ENCODE measurements around the gene PDIK1L.

The PDIK1L gene

GRCh38 chr1:26138974-26139558 is 27.4 kb downstream of the PDIK1L start:
- Histone ChIP-seq H3K9me3 (ENCODE audit: control insufficient read depth, insufficient read depth, low read depth, low read length) (no peaks in the 10 kb centered on the region), H3K27ac (ENCODE audit: extremely low read depth, low read depth, low read length) (no peak overlapping the region), H3K4me1 (ENCODE audit: control insufficient read depth, insufficient read depth, low read length) (no peaks in the 10 kb centered on the region), H3K4me3 (ENCODE audit: low read depth, low read length) (no peak overlapping the region), H3K36me3 (ENCODE audit: control insufficient read depth in 2 of 2, insufficient read depth in 1 of 2, low read length in 2 of 2) (no peaks in the 10 kb centered on the region)
- TF ChIP-seq TRIM28 (IDR thresholded peaks at IDR 0.05; ENCODE audit: borderline replicate concordance, low read length) (peak; percentile 22; the same call in 1 of the 2 replicates), ZBTB17 (tag by site-specific recombination; IDR thresholded peaks at IDR 0.05) (peak; percentile 47; the same call in 1 of the 2 replicates), ZNF423 (tag by site-specific recombination; IDR thresholded peaks at IDR 0.05) (no peak), PRDM1 (tag by site-specific recombination; IDR thresholded peaks at IDR 0.05) (peak; percentile 47; the same call in 1 of the 2 replicates), ZSCAN4 (tag by site-specific recombination; IDR thresholded peaks at IDR 0.05) (no peak)
- TF ChIP-seq, protein P1, sequence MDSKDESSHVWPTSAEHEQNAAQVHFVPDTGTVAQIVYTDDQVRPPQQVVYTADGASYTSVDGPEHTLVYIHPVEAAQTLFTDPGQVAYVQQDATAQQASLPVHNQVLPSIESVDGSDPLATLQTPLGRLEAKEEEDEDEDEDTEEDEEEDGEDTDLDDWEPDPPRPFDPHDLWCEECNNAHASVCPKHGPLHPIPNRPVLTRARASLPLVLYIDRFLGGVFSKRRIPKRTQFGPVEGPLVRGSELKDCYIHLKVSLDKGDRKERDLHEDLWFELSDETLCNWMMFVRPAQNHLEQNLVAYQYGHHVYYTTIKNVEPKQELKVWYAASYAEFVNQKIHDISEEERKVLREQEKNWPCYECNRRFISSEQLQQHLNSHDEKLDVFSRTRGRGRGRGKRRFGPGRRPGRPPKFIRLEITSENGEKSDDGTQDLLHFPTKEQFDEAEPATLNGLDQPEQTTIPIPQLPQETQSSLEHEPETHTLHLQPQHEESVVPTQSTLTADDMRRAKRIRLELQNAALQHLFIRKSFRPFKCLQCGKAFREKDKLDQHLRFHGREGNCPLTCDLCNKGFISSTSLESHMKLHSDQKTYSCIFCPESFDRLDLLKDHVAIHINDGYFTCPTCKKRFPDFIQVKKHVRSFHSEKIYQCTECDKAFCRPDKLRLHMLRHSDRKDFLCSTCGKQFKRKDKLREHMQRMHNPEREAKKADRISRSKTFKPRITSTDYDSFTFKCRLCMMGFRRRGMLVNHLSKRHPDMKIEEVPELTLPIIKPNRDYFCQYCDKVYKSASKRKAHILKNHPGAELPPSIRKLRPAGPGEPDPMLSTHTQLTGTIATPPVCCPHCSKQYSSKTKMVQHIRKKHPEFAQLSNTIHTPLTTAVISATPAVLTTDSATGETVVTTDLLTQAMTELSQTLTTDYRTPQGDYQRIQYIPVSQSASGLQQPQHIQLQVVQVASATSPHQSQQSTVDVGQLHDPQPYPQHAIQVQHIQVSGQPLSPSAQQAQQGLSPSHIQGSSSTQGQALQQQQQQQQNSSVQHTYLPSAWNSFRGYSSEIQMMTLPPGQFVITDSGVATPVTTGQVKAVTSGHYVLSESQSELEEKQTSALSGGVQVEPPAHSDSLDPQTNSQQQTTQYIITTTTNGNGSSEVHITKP (tag by site-specific recombination; IDR thresholded peaks at IDR 0.05) = peak; percentile 89
- TF ChIP-seq, protein P2, sequence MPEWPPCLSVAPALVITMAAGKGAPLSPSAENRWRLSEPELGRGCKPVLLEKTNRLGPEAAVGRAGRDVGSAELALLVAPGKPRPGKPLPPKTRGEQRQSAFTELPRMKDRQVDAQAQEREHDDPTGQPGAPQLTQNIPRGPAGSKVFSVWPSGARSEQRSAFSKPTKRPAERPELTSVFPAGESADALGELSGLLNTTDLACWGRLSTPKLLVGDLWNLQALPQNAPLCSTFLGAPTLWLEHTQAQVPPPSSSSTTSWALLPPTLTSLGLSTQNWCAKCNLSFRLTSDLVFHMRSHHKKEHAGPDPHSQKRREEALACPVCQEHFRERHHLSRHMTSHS (tag by site-specific recombination; IDR thresholded peaks at IDR 0.05) = no peak
- ChIA-PET POLR2A (interaction anchor here (0.5 to 1.0 kb wide), 5 partner anchors 28 to 125 kb away, joined by 3 to 11 read pairs (median 4); partner anchors contain the start of genes PDIK1L, TRIM63 and ZNF593), CTCF (interaction anchor here (0.5 to 1.2 kb wide), 5 partner anchors 9 to 289 kb away, joined by 3 to 8 read pairs (median 3); partner anchors contain the start of gene ZNF593)

DNA sequence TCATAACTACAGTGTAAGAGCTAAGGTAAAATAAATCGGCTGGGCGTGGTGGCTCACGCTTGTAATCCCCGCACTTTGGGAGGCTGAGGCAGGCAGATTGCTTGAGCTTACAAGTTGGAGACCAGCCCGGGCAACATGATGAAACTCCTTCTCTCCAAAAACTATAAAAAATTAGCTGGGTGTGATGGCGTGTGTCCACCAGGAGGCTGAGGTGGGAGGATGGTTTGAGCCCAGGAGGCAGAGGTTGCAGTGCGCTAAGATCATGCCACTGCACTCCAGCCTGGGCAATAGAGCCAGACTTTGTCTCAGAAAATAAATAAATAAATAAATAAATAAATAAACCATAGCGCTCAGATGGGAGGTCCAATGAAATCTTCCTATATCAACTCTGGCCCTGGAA is 30.5 kb downstream of the PDIK1L start:
- Histone ChIP-seq H3K36me3 (ENCODE audit: control insufficient read depth in 2 of 2, insufficient read depth in 1 of 2, low read length in 2 of 2) (no peaks in the 10 kb centered on the region), H3K27ac (ENCODE audit: extremely low read depth, low read depth, low read length) (no peak overlapping the region), H3K4me3 (ENCODE audit: low read depth, low read length) (no peak overlapping the region), H3K9me3 (ENCODE audit: control insufficient read depth, insufficient read depth, low read depth, low read length) (no peaks in the 10 kb centered on the region), H3K4me1 (ENCODE audit: control insufficient read depth, insufficient read depth, low read length) (no peaks in the 10 kb centered on the region)
- TF ChIP-seq ZBTB17 (tag by site-specific recombination; IDR thresholded peaks at IDR 0.05) = no peak
- 0 out of 2 replicates have a peak, but pooled peaks have one; percentile 15 for TF ChIP-seq ZBTB8A (tag by site-specific recombination; IDR thresholded peaks at IDR 0.05)
- CTCF ChIA-PET = interaction anchor here (0.6 to 7.4 kb wide), 9 partner anchors 14 to 250 kb away, joined by 3 to 129 read pairs (median 5); partner anchors contain the start of genes PDIK1L and ZNF593
- POLR2A ChIA-PET = no interaction called here

GRCh38 chr1:26145041-26145959 is 33.7 kb downstream of the PDIK1L start:
- Histone ChIP-seq H3K27ac (ENCODE audit: extremely low read depth, low read depth, low read length) (no peak overlapping the region), H3K9me3 (ENCODE audit: control insufficient read depth, insufficient read depth, low read depth, low read length) (no peaks in the 10 kb centered on the region), H3K4me1 (ENCODE audit: control insufficient read depth, insufficient read depth, low read length) (no peaks in the 10 kb centered on the region), H3K4me3 (ENCODE audit: low read depth, low read length) (no peak overlapping the region), H3K36me3 (ENCODE audit: control insufficient read depth in 2 of 2, insufficient read depth in 1 of 2, low read length in 2 of 2) (no peaks in the 10 kb centered on the region)
- POLR2A ChIA-PET = interaction anchor here (0.5 to 1.6 kb wide), 8 partner anchors 8 to 110 kb away, joined by 3 to 10 read pairs (median 4); partner anchors contain the start of genes CEP85, PDIK1L and ZNF593
- CTCF ChIA-PET = interaction anchor here (0.6 to 7.4 kb wide), 44 partner anchors 9 to 272 kb away, joined by 3 to 129 read pairs (median 5); partner anchors contain the start of genes CEP85, FAM110D and ZNF593
- 0 out of 2 replicates have a peak, but pooled peaks have one; percentile 29 for TF ChIP-seq ZSCAN30 (tag by site-specific recombination; IDR thresholded peaks at IDR 0.05)
- TF ChIP-seq ZNF610 (tag by site-specific recombination; IDR thresholded peaks at IDR 0.05; ENCODE audit: borderline replicate concordance) = no peak
- no peak for TF ChIP-seq ZNF148 (tag by site-specific recombination; IDR thresholded peaks at IDR 0.05; ENCODE audit: borderline replicate concordance)
- TF ChIP-seq IKZF3 (tag by site-specific recombination; IDR thresholded peaks at IDR 0.05) = peak; percentile 82
- no peak for TF ChIP-seq ZNF202 (tag by site-specific recombination; IDR thresholded peaks at IDR 0.05; ENCODE audit: borderline replicate concordance)
- no peak for TF ChIP-seq SCRT1 (tag by site-specific recombination; IDR thresholded peaks at IDR 0.05; ENCODE audit: borderline replicate concordance)
- no peak for TF ChIP-seq ZNF549 (tag by site-specific recombination; IDR thresholded peaks at IDR 0.05)
- 0 out of 2 replicates have a peak, but pooled peaks have one; percentile 25 for TF ChIP-seq KLF10 (tag by site-specific recombination; IDR thresholded peaks at IDR 0.05)
- TF ChIP-seq, protein P3, sequence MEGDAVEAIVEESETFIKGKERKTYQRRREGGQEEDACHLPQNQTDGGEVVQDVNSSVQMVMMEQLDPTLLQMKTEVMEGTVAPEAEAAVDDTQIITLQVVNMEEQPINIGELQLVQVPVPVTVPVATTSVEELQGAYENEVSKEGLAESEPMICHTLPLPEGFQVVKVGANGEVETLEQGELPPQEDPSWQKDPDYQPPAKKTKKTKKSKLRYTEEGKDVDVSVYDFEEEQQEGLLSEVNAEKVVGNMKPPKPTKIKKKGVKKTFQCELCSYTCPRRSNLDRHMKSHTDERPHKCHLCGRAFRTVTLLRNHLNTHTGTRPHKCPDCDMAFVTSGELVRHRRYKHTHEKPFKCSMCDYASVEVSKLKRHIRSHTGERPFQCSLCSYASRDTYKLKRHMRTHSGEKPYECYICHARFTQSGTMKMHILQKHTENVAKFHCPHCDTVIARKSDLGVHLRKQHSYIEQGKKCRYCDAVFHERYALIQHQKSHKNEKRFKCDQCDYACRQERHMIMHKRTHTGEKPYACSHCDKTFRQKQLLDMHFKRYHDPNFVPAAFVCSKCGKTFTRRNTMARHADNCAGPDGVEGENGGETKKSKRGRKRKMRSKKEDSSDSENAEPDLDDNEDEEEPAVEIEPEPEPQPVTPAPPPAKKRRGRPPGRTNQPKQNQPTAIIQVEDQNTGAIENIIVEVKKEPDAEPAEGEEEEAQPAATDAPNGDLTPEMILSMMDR (tag by site-specific recombination; IDR thresholded peaks at IDR 0.05) = peak; percentile 79

Data from HEK293 (cell line).